Measurements from ENCODE around the gene DNASE1L2. TPM values are rescaled to one million over a fixed set of nuclear protein-coding genes. Genes with fewer than 3 reads are reported as not detected.

Gene DNASE1L2
- total RNA-seq, 2 donors from 2014 or later: 0.37 to 0.42 TPM

GRCh38 chr16:2206780-2207433, 29.3 kb upstream of the DNASE1L2 start:
- no peaks in the 10 kb centered on the region for H3K9me3 ChIP-seq (ENCODE audit: control insufficient read depth, low read length, poor library complexity, severe bottlenecking)
- peaks cover 17% of the 10 kb centered on the region for H3K4me1 Mint-ChIP-seq
- H3K4me3 Mint-ChIP-seq: peak overlapping the region; percentile 80
- no peaks in the 10 kb centered on the region for H3K27me3 Mint-ChIP-seq
- no peak for ATAC-seq
- H3K36me3 Mint-ChIP-seq (ENCODE audit: low read depth): peaks cover 6% of the 10 kb centered on the region
- H3K27ac Mint-ChIP-seq: no peak overlapping the region
- DNase-seq: no peak

GRCh38 chr16:2207872-2208271, 28.4 kb upstream of the DNASE1L2 start:
- Mint-ChIP-seq H3K36me3 (ENCODE audit: low read depth) (peaks cover 6% of the 10 kb centered on the region), H3K27me3 (no peaks in the 10 kb centered on the region), H3K4me3 (peak overlapping the region; percentile 81), H3K27ac (peak overlapping the region; percentile 57), H3K4me1 (peaks cover 21% of the 10 kb centered on the region)
- ATAC-seq (no peak), DNase-seq (no peak)
- H3K9me3 ChIP-seq (ENCODE audit: control insufficient read depth, low read length, poor library complexity, severe bottlenecking): no peaks in the 10 kb centered on the region

DNA sequence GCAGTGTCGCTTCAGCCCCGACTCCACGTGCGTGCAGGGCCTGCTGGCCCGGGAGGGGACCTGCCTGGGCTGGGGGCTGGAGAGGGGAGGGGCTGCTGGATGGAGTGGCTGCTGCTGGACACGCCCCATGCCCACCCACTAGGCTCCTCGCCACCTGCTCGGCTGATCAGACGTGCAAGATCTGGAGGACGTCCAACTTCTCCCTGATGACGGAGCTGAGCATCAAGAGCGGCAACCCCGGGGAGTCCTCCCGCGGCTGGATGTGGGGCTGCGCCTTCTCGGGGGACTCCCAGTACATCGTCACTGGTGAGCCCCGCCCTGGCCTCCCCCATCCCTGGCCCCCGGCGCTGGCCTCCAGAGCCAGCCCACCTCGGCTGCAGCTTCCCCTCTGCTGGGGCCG, 27.9 kb upstream of the DNASE1L2 start:
- H3K4me1 Mint-ChIP-seq: peaks cover 23% of the 10 kb centered on the region
- DNase-seq: no peak
- no peaks in the 10 kb centered on the region for H3K9me3 ChIP-seq (ENCODE audit: control insufficient read depth, low read length, poor library complexity, severe bottlenecking)
- H3K4me3 Mint-ChIP-seq: no peak overlapping the region
- no peak for ATAC-seq
- peaks cover 6% of the 10 kb centered on the region for H3K36me3 Mint-ChIP-seq (ENCODE audit: low read depth)
- no peak overlapping the region for H3K27ac Mint-ChIP-seq
- H3K27me3 Mint-ChIP-seq: no peaks in the 10 kb centered on the region

DNA sequence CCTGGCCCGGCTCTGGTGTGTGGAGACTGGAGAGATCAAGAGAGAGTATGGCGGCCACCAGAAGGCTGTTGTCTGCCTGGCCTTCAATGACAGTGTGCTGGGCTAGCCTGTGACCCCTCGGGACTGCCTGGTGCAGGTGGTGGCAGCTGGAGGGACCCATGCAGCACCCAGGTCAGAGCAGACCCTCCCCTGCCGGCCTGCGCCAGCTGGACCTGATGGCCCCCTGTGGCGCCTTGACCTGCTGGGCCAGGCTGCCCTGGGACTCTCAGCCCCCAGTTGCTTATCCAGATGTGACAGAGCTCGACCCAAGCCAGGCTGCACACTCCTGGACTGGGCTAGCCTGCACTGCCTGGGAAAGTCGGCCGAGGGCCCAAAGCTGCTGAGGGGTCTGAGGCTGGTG, 27.5 kb upstream of the DNASE1L2 start:
- ATAC-seq (no peak), DNase-seq (no peak)
- Mint-ChIP-seq H3K27me3 (no peaks in the 10 kb centered on the region), H3K4me1 (peaks cover 27% of the 10 kb centered on the region), H3K36me3 (ENCODE audit: low read depth) (peaks cover 6% of the 10 kb centered on the region), H3K4me3 (no peak overlapping the region), H3K27ac (no peak overlapping the region)
- H3K9me3 ChIP-seq (ENCODE audit: control insufficient read depth, low read length, poor library complexity, severe bottlenecking): no peaks in the 10 kb centered on the region

DNA sequence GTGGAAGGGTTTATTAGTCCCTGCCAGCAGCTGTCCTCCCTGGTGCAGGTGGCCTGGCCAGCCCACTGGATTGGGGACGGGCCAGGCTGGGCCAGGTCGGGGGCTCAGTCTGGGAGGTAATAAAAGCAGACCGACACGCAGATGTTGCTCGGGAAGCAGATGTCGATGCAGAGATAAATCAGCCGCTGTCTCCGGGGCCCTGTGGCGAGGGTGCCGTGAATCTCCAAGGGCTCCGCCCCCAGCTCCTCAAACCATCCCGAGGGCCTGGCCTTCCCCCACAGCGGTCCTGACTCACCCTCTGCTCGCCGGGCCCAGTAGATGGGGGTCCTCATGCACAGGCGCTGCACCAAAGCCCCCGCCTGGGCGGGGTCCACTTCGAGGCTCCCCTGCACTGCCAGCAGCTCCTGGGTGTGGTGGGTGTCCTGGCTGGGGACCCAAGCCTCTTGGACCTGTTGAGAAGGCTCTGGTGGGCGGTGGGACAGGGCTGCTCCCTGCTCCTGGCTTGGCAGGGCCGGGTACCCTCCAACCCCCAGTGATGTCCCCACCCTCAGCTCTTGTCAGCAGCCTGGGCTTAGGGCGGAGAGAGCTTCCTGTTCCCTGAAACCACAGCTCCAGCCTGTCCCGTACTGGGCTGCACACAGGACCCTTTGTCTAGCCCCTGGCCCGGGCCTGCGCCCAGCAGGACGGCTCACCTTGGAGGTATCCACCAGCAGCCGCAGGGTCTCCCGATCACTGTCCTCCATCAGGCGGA, 26.8 kb upstream of the DNASE1L2 start:
- Mint-ChIP-seq H3K4me1 (peaks cover 26% of the 10 kb centered on the region), H3K27me3 (no peaks in the 10 kb centered on the region), H3K36me3 (ENCODE audit: low read depth) (peaks cover 6% of the 10 kb centered on the region), H3K27ac (no peak overlapping the region), H3K4me3 (no peak overlapping the region)
- DNase-seq (no peak), ATAC-seq (no peak)
- H3K9me3 ChIP-seq (ENCODE audit: control insufficient read depth, low read length, poor library complexity, severe bottlenecking): no peaks in the 10 kb centered on the region

DNA sequence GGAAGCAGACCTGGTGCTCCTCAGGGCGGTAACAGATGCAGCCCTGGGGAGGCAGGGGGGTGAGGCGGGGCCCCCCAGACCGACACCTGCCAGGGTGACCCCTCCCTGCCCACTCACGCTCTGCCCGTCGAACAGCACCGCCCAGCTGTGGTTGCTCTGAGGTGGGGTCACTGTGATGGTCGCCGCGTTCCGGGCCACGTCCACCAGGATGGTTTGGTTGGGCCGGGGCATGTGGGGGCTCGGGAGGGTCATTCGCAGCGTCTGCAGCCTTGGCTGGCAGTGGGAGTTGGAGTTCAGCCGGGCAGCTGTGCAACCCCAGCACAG, 26.3 kb upstream of the DNASE1L2 start:
- H3K9me3 ChIP-seq (ENCODE audit: control insufficient read depth, low read length, poor library complexity, severe bottlenecking): no peaks in the 10 kb centered on the region
- DNase-seq: no peak
- Mint-ChIP-seq H3K27me3 (no peaks in the 10 kb centered on the region), H3K4me3 (no peak overlapping the region), H3K4me1 (peaks cover 24% of the 10 kb centered on the region), H3K27ac (no peak overlapping the region), H3K36me3 (ENCODE audit: low read depth) (peaks cover 6% of the 10 kb centered on the region)
- ATAC-seq: no peak

DNA sequence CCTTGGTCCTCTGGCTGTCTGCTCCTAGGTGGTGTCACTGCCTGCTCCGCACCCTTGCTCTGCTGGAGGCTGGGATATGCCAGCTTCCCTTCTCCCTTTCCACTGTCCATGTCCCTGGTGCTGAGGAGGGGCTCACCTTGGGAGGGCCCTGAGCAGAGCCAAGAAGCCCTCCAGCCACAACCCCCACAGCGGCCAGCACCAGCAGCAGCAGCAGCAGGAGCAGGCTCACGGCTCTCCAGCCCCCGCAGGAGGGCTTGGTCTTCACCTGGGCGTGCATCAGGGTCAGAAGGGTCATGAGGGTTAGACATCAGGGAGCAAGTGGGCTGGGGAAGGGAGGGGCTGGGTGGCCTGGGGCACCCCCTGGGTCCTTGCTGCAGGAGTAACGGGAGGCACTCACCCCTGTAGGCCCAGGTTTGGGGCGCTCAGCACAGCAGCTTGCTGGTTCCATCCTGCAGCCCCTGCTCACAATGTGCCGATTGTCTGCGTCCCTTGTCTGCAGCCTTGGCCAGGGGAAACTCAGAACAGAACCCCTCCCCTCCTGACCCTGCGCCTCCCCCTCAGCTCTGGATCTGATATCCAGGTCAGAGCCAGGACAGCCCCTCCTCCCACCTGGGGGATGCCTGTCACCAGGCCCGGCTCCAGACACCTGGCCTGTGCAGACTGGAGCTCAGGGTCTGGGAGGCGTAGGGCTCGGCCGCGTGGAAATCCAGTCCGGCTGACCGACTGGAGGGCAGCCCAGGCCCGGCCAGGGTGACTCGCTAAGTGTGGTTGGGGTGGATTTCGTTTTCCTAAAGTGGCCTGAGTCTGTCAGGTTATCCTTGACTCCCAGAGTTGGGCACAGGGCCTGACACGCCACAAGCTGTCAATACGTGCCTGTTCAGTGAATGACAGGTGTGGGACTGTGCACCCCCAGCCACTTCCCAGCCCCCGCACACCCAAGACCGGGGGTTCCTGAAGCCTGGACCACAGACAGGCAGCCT, 25.6 kb upstream of the DNASE1L2 start, which contains the start of gene BRICD5:
TSS of gene BRICD5 (minus strand) at position 478 of the 980 bp plus-strand sequence. CDS start at position 448, 30 bp downstream.
- DNase-seq (no peak), ATAC-seq (no peak)
- Mint-ChIP-seq H3K36me3 (ENCODE audit: low read depth) (peaks cover 6% of the 10 kb centered on the region), H3K4me1 (peaks cover 25% of the 10 kb centered on the region), H3K4me3 (peak within 1 kb of the TSS; percentile 19), H3K27me3 (no peaks in the 10 kb centered on the region), H3K27ac (no peak within 1 kb of the TSS)
- H3K9me3 ChIP-seq (ENCODE audit: control insufficient read depth, low read length, poor library complexity, severe bottlenecking): no peaks in the 10 kb centered on the region

DNA sequence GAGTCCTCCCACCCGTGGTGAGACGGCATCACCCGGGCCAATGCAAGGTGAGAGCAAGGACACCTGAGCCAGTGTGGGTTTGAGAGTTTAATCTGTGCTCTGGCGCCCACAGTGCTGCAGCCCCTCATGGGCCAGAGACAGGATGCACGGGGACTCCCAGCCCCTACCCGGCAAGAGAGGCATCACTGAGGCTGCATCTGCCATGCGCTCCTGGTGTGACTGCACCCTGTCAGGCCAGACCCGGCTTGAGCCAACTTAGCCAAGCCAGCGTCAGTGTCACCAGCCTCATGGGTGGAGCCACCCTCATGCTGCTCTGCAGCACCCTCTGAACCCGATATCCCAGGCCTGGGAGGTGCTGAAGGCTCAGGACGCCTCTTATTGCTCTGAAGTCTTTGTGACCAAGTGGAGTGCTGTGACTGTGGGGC, 24.3 kb upstream of the DNASE1L2 start:
- H3K9me3 ChIP-seq (ENCODE audit: control insufficient read depth, low read length, poor library complexity, severe bottlenecking): no peaks in the 10 kb centered on the region
- Mint-ChIP-seq H3K27ac (no peak overlapping the region), H3K36me3 (ENCODE audit: low read depth) (peaks cover 6% of the 10 kb centered on the region), H3K27me3 (no peaks in the 10 kb centered on the region), H3K4me3 (no peak overlapping the region), H3K4me1 (peaks cover 23% of the 10 kb centered on the region)
- ATAC-seq (no peak), DNase-seq (no peak)

DNA sequence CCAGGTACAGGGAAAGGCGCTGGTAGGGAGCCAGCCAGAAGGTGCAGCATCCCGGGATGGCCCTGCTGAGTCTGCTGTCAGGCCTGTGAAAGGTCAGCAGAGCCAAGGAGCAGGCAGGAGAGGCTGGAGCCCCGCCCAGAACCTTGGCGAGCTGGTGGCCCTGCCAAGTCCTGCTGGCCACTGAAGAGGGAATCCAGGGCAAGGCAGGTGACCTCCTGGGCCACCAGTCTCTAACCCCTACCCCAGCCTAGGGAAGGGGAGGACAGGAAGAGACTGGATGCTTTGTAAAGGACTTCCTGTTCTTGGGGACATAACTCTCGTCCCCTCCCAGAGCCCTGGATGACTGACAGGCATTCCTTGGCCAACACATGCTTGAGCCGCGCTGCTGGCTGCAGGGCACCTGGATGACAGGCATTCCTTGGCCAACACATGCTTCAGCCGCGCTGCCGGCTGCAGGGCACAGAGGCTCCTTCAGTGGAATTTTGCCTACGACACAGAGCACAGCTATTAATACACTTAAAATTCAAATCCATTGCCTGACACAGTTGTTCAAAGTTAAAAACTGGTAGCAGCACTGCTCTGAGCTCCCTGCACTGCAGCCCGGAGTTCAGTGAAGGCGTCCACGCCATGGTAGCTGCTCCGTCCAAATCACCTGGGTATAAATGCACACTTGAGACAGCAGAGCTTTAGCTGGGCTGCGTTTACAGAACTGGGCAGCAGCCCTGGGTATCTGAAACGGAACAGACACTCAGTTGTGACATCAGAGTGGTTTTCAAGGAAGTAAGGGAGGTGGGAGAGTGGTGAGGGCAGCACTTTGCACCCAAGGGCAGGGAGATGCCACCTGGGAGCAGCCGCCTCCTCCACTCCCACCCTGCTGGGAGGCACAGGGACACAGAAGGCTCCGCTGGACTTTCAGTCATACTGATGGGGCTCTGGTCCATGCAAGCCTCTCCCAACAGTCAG, 23.6 kb upstream of the DNASE1L2 start:
- H3K27me3 Mint-ChIP-seq: no peaks in the 10 kb centered on the region
- H3K4me3 Mint-ChIP-seq: peak overlapping the region; percentile 87
- ATAC-seq (no peak), DNase-seq (no peak)
- H3K4me1 Mint-ChIP-seq: peaks cover 21% of the 10 kb centered on the region
- H3K9me3 ChIP-seq (ENCODE audit: control insufficient read depth, low read length, poor library complexity, severe bottlenecking): no peaks in the 10 kb centered on the region
- no peak overlapping the region for H3K27ac Mint-ChIP-seq
- peaks cover 3% of the 10 kb centered on the region for H3K36me3 Mint-ChIP-seq (ENCODE audit: low read depth)

DNA sequence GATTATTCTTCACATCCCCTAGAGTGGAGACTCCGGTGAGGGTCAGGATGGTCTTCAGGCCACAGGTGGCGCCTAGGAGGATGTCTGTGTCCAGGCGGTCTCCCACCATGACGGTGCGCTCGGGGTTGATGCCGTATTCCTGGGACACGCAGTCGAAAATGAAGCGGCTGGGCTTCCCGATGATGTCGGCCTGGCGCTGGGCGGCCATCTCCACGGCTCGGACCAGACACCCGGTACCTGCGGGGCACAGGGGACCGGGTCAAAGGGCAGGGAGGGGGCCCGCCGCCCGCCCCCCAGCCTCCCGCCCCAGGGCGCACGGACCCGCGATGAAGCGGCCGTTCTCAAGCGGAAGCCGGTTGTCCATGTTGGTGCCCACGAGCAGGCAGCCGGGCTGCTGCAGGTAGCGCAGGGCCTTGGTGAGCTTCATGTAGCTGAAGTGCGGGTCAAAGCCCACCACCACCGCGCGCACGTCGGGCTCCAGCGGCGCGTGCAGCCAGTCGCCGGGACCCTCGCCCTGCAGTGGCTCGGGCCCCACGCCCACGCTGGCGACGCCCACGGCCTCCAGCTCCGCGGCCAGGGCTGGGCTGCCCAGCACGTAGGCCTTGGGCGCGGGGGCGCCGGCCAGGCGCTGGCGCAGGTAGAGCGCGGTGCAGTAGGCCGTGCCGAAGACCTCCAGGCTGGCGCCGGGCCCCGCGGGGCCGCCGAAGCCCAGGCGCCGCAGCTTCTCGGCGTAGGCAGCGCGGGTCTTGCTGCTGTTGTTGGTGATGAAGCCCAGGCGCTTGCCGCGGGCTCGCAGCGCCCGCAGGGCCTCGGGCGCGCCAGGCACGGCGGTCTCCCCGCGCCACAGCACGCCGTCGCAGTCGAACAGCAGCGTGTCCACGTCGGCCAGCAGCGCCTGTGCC, 22.2 kb upstream of the DNASE1L2 start:
- ATAC-seq (no peak), DNase-seq (no peak)
- Mint-ChIP-seq H3K4me1 (peaks cover 15% of the 10 kb centered on the region), H3K4me3 (peak overlapping the region; percentile 87), H3K36me3 (ENCODE audit: low read depth) (no peaks in the 10 kb centered on the region), H3K27me3 (no peaks in the 10 kb centered on the region), H3K27ac (peak overlapping the region; percentile 65)
- H3K9me3 ChIP-seq (ENCODE audit: control insufficient read depth, low read length, poor library complexity, severe bottlenecking): no peaks in the 10 kb centered on the region

DNA sequence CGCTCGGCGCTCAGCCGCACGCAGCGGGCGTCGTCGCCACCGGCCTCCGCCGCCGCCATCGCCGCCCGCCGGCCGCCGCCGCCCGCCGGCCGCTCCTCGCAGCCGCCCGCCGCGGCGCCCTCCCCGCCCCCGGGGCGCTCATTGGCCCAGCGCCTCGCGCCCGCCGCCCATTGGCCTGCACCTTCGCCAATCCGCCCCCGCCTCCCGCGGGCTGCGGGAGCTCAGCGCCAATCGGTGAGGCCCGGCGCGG, 21.6 kb upstream of the DNASE1L2 start, which contains the start of gene PGP:
TSS of gene PGP (minus strand) at position 122 of the 250 bp plus-strand sequence. CDS start at position 59, 63 bp downstream.
- H3K9me3 ChIP-seq (ENCODE audit: control insufficient read depth, low read length, poor library complexity, severe bottlenecking): no peaks in the 10 kb centered on the region
- Mint-ChIP-seq H3K36me3 (ENCODE audit: low read depth) (no peaks in the 10 kb centered on the region), H3K27ac (peak within 1 kb of the TSS; percentile 65), H3K4me1 (peaks cover 15% of the 10 kb centered on the region), H3K4me3 (peak within 1 kb of the TSS; percentile 87), H3K27me3 (no peaks in the 10 kb centered on the region)
- DNase-seq (peak in 1 of 3 donors; percentile 99), ATAC-seq (peak; percentile 95)

DNA sequence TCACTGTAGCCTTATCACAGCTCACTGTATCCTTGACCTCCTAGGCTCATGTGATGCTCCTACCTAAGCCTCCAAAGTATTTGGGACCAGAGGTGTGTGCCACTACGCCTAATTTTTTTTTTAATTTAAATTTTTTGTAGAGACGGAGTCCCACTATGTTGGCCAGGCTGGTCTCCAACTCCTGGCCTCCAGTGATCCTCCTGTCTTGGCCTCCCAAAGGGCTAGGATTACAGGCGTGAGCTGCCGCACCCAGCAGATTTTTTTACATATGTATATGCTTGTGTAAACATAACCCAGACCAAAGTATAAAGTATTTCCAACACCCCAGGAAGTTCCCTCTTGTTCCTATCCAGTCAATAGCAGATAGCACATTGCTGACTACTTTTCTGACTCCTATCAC, 19.9 kb upstream of the DNASE1L2 start:
- no peaks in the 10 kb centered on the region for H3K9me3 ChIP-seq (ENCODE audit: control insufficient read depth, low read length, poor library complexity, severe bottlenecking)
- H3K27me3 Mint-ChIP-seq: no peaks in the 10 kb centered on the region
- peaks cover 15% of the 10 kb centered on the region for H3K4me1 Mint-ChIP-seq
- H3K27ac Mint-ChIP-seq: no peak overlapping the region
- H3K36me3 Mint-ChIP-seq (ENCODE audit: low read depth): no peaks in the 10 kb centered on the region
- no peak for ATAC-seq
- no peak for DNase-seq
- peak overlapping the region; percentile 45 for H3K4me3 Mint-ChIP-seq

All from T-helper 17 cell (primary cell).